Ureter (tissue), 1 donor: ENCODE data around the gene PLEKHS1. TPM values are rescaled to one million over a fixed set of nuclear protein-coding genes. Genes with fewer than 3 reads are reported as not detected.
"Not testable (repeated sequence)": the region's sequence is repeated elsewhere in the genome, so short reads cannot be mapped to it uniquely, and the experiment has no call there.

ENCODE experiments used
- DNase-seq: peaks from one replicate; pipeline ENCODE4 v3.0.0-alpha.2; 2020; ENCODE audit warnings: low spot score
- total RNA-seq: library from RNA; stranded (reverse); gene quantifications from one replicate; pipeline ENCODE4 v1.2.4, GENCODE V29; 2023
- donor health status: DM: yes; HTN: yes; CAD: no.

PLEKHS1 gene
- total RNA-seq, 1 donor from 2014 or later = 25.7 TPM

- no peak for DNase-seq
Measured at GRCh38 chr10:113740850-113741249, 10.6 kb upstream of the PLEKHS1 start.

DNA sequence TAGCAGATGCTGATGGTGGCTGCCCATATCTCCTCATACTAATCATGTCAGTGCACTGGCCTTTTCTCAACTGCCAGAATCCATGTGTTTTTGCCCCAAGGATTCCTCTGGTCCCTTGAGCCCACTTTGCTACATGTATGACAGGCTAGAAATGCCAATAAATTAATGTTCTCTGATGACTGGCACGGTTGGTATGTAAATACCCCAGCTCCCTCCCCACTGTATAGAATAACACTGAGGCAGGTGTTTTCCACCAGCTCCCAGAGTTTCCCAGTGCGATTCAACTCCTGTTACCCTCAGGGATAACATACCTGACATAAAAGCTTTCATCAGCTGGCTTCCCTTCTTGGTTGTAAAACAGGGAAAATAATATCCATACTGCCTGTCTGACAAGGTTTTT lies 9.0 kb upstream of the PLEKHS1 start:
- DNase-seq = no peak

DNA sequence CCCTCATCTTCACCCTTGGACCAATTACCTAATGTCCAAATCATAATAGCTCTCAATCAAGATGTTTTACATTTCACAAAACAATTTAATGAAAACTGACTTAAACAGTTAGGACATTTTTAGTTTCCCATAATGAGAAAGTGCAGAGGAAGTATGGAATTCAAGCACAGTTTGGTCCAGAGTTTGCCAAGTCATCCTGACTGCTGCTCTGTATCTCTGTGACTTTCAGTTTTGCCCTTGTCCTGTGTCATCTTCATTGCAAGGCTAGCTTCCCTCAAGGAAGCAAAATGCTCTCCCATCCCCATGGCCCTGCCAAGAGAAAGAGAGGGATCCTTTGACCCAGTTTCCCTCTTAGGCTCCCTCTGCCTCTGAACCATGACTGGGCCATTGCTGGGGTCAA lies 7.9 kb upstream of the PLEKHS1 start:
- DNase-seq = no peak

DNA sequence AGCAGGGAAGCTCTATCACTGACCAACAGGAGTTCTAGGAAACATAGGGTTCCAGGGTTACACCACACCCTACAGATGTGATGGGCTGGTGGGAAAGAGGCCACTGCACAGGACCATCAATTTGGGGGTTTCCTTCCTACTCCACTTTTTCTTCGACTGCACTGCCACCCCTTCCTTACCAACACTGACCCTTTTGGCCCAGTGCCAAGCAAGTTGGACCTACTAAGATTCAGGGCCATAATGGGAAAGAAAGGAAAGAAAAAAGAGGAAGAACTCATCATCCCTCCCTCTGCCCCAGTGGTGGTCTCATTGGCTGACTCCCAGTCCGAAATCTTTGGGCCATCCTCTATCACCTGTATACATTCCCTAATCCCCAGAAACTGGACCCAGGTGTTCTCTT lies 6.1 kb upstream of the PLEKHS1 start:
- DNase-seq = no peak

DNA sequence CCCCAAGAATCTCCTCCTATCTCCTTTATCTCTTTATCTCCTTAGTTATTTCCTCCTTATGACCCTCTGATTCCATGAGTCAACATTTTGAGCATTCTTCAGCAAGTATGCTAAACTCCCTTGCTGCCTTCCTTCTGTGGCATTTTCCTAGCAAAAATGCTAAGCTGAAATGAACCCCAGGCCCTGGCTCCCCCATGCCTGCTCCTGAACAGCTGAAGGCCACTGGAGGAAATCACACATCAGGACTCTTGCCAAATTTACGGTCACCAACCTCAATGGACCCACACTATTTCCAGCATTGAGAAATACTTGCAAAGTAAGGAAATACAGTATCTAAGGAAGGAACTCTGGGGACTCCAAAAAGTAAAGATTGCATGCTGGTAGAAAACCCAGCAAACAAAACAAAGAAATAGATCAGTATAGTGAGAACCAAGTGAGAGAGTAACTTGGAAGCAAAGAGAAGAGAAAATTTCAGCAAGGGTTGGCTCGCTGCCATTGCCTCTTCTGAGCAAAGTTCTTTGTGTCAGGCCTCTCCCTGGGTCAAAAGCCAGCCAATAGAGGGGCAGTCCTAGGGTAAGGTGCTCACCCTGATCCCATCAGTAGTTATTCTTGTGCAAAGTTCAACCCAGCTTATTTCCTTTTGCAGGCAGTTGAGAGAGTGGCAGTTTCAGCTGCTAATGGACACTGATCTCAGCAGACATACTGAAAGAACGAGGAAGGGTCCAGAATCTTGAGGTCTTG lies 5.1 kb upstream of the PLEKHS1 start:
- peak; percentile 48 for DNase-seq

- no peak for DNase-seq
Measured at GRCh38 chr10:113752553-113752952, 1.1 kb downstream of the PLEKHS1 start.

DNA sequence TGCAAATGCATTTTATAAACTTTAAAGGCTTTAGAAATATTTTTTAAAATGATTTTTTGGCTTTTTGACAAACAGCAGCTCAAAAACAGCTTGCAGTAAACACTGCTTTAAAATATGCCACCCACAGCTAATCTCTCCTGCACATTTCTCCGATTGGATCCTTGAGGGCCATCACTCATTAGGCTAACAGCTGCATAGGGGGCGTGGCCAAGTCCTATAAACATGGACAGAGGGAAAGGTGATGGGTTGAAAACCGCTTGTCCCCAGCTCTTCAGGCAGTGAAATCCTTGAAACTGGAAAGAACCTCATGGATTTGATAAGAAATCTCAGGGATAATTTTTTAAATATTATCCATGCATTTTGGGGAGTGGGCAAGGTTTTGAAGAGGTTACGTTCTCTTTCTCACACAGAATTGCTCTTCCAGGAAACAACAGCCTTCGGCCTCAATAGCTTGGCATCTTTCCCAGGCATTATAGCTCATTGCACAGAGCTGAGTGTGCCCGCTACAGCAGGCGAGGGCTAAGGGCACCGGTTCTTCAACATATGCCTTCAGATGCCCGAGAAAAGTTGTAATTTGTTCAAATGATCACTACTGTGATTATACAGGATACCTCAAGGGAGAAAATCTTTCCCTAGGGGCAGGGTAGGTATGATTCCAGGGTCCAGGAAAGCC lies 1.7 kb downstream of the PLEKHS1 start:
- DNase-seq = no peak

DNA sequence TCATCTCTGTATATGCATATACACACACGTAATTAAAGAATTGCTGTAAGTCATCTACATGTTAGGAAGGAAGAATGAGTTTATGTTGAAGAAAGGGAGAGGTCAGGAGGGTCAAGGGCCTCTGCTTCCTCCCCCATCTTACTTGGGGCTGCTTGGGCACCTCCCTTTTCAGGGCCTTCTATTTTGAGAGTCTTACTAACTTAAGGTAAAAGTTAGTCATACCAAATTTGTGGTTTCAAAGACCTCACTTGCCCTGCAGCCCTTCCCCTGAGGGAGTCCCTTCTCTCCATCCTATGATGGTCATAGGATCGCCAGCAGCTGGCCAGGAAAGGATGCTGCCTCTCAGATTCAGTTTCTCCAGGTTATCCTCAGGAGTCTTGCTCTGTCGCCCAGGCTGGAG lies 2.6 kb downstream of the PLEKHS1 start:
- no peak for DNase-seq

- no peak for DNase-seq
Measured at GRCh38 chr10:113754768-113755167, 3.3 kb downstream of the PLEKHS1 start.

- DNase-seq = no peak
Measured at GRCh38 chr10:113756940-113757543, 5.6 kb downstream of the PLEKHS1 start.

DNA sequence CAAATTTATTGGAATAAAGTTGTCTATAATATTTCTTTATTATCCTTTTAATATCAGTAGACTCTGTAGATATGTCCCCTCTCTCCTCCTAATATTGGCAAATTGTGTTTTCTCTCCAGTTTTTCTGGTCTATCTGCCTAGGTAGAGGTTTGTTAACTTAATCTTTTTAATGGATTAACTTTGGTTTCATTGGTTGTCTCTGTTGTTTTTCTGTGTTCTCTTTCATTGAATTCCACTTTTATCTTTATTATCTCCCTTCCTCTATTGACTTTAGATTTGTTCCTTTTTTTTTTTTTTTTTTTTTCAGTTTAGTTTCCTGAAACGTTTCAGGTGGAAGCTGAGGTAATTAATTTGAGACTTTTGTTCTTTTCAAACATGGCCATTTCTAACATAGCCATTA lies 10.6 kb downstream of the PLEKHS1 start:
- no peak for DNase-seq

DNA sequence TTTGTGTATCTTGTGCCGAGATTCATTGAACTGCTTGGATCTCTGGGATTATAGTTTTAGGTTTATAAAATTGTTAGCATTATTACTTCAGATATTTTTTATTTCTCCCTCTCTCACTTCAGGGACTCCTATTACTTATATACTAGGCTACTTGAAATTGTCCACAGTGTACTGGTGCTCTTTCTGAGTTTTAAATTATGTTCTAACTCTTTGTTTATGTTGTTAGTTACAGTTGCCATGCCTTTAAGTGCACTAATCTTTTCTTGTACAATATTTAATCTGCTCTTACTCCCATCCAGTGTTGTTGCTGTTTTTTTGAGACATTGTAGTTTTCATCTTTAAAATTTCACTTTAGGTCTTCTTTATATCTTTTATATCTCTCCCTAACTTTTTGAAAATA lies 13.1 kb downstream of the PLEKHS1 start:
- no peak for DNase-seq

GRCh38 chr10:113765910-113766309 lies 14.4 kb downstream of the PLEKHS1 start:
- no peak for DNase-seq

DNA sequence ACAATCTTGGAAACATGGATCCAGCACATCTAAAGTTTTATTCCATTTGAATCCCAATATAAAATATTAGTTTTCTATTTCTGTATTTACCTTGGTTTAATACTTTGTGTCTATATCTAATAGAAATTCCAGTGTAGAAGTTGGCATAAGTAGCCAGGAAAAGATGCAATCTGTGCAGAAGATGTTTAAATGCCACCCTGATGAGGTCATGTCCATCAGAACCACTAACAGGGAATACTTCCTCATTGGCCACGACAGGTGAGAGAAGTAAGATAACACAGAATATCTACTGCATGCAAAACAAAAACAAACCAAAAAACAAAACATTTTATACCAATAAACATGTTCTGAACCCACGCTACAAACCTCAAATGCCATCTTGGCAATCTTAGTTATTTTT lies 15.7 kb downstream of the PLEKHS1 start:
- no peak for DNase-seq

DNA sequence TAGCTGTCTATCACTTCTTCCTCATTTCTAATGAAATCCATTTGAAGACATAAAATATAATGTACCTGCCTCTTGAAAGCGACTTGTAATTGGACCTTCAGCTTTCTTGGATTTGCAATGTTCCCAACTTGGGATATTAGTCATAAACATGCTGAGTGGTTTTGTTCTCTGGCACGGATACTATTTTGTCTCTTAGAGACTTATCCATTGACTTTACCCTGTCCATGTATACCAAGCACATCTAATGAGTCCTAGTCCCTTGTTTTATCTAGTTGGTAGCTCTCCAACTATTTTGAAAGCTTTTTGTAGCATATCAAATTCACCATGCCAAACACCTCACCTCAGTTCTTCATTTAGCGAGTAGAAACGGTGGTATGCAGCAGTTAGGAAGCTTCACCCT lies 18.9 kb downstream of the PLEKHS1 start:
- no peak for DNase-seq

GRCh38 chr10:113771131-113771530 lies 19.6 kb downstream of the PLEKHS1 start:
- not testable (repeated sequence) for DNase-seq

GRCh38 chr10:113775686-113776294 lies 24.3 kb downstream of the PLEKHS1 start:
- DNase-seq = no peak

- DNase-seq = no peak
Measured at GRCh38 chr10:113776553-113776952, 25.1 kb downstream of the PLEKHS1 start.

DNA sequence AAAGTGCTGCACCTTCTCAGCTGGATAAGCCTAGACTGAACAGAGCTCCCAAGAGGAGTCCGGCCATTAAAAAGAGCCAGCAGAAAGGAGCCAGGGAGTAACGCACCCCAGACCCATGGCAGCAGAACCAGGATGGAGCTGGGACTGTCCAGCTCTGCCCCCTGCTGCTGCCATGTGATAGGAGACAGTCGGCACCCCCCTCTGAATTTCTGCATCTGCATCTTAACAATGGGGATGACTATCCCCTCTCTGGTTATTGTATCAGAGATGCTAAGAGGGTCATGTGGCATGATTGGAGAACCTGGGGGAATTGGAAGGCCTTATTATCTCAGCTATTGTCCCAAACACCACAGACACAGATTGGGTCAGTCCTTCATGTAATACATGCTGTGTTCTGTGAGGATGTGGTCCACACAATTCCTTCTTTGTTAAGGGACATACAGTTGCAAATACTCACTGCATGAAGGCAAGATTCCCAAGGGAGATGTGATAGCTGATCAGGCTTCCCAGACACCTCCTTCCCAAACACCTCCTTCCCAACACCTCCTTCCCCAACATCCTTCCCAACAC lies 29.3 kb downstream of the PLEKHS1 start:
- no peak for DNase-seq

- DNase-seq = no peak
Measured at GRCh38 chr10:113782367-113782766, 30.9 kb downstream of the PLEKHS1 start.

- DNase-seq = no peak
Measured at GRCh38 chr10:113782986-113783704, 31.7 kb downstream of the PLEKHS1 start.

DNA sequence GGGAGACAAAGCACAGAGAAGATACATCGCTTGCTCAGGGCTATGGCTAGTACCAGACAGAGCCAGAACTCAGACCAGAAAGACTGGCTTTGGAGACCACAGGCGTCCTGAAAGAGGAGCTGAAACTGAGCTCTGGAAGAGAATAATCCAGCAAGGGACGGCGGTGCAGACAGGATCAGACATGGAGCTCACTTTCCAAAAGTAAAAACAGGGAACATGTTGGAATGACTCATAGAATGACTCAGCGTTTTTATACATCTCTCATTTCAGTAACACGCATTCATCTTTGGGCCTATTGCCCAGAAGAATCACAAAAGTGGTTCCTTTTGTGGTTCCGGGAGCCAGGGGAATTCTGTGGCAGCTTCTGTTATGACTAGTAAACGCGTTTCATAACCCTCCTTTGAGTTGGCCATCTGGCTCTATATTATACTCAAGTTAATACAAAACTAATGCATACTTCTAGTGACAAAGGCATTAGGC lies 37.2 kb downstream of the PLEKHS1 start:
- DNase-seq = no peak
